HCT116 (cell line): ENCODE data around the gene RNF121. TPM values are rescaled to one million over a fixed set of nuclear protein-coding genes. Genes with fewer than 3 reads are reported as not detected.

Experiments used
- ATAC-seq: fragments of 200-7000 bp; cut with Tn5 transposase; 2 replicates; pipeline ENCODE4 v1.9.1; 2020; ENCODE audit warnings: mild to moderate bottlenecking, moderate library complexity
- BruUV-seq: library from RNA; stranded (reverse); fragments of 400-500 nt; replicated peaks from 2 replicates; lab custom pipeline; 2021; lab: Mats Ljungman, UMichigan
- CTCF ChIA-PET: fragments of 300-600 bp; sonication (Branson Sonifier 250); formaldehyde crosslinking; loops from one replicate; lab custom pipeline; 2021; ENCODE audit warnings: antibody characterized with exemption; lab: Charles Lee
- POLR2A ChIA-PET: fragments of 300-600, 350-600 bp; sonication (Branson Sonifier 250); formaldehyde crosslinking; loops from one replicate; lab custom pipeline; 2021; ENCODE audit warnings: antibody characterized with exemption; lab: Charles Lee
- RAD21 ChIA-PET, 2 experiments: fragments of 300-600 bp; sonication (Branson Sonifier 250); formaldehyde crosslinking; loops; one replicate each; lab custom pipeline; 2023; ENCODE audit warnings: low total read pairs in 2 of 2; ENCODE audit not compliant: uncharacterized antibody in 2 of 2, unreplicated experiment in 2 of 2, low non-redundant PET in 1 of 2; lab: Charles Lee
- DNase-seq: peaks from one replicate; pipeline ENCODE4 v3.0.0-alpha.2; 2010; ENCODE audit warnings: low read depth, low spot score
- H2AFZ ChIP-seq: fragments of 200-600 bp; shearing (Covaris generic), sonication (generic); 2 replicates; pipeline ENCODE4 v1.6.1; 2017; ENCODE audit warnings: low read depth, mixed run types, mixed read lengths, antibody characterized with exemption, low read length; ENCODE audit not compliant: poor library complexity, severe bottlenecking
- H3K27ac ChIP-seq: 2 replicates; pipeline ENCODE4 v1.5.1; 2012; ENCODE audit warnings: low read depth, low read length
- H3K27me3 ChIP-seq: fragments of 200-600 bp; sonication (generic); 2 replicates; pipeline ENCODE4 v1.6.1; 2016; ENCODE audit warnings: mixed run types, low read length, mixed read lengths; ENCODE audit not compliant: insufficient read depth
- H3K36me3 ChIP-seq, 2 experiments: fragments of 200-500 bp in 1 of 2; fragments of 200-600 bp in 1 of 2; sonication (Bioruptor generic) in 1 of 2; sonication (generic) in 1 of 2; 2 replicates each; pipeline versions ENCODE4 v1.5.1 to v1.6.1; 2014 to 2016; ENCODE audit warnings: low read length in 2 of 2, inconsistent platforms in 1 of 2, mixed read lengths in 1 of 2, mixed run types in 1 of 2; ENCODE audit not compliant: insufficient read depth in 2 of 2, control insufficient read depth in 1 of 2
- H3K4me1 ChIP-seq, 2 experiments: fragments of 200-600 bp in 1 of 2; sonication (generic) in 1 of 2; 2 replicates each; pipeline versions ENCODE4 v1.5.1 to v1.6.1; 2012 to 2017; ENCODE audit warnings: low read length in 2 of 2, inconsistent platforms in 1 of 2, mild to moderate bottlenecking in 1 of 2, mixed read lengths in 1 of 2, mixed run types in 1 of 2, moderate library complexity in 1 of 2; ENCODE audit not compliant: insufficient read depth in 2 of 2, control insufficient read depth in 1 of 2
- H3K4me2 ChIP-seq: fragments of 200-600 bp; sonication (generic); 2 replicates; pipeline ENCODE4 v1.6.1; 2017; ENCODE audit warnings: mixed run types, low read length, mixed read lengths
- H3K4me3 ChIP-seq, 2 experiments: fragments of 200-600 bp in 1 of 2; sonication (generic) in 1 of 2; replicated peaks in 1 of 2; 2 replicates each; pipeline ENCODE4 v1.5.1; 2011 to 2016; ENCODE audit warnings: low read length in 2 of 2, control low read depth in 1 of 2, low read depth in 1 of 2, mild to moderate bottlenecking in 1 of 2, mixed read lengths in 1 of 2, mixed run types in 1 of 2
- H3K79me2 ChIP-seq: fragments of 200-600 bp; sonication (generic); 2 replicates; pipeline ENCODE4 v1.6.1; 2017; ENCODE audit warnings: mild to moderate bottlenecking, mixed run types, low read length, moderate library complexity, mixed read lengths; ENCODE audit not compliant: insufficient read depth
- H3K9ac ChIP-seq: fragments of 200-600 bp; sonication (generic); 2 replicates; pipeline ENCODE4 v1.6.1; 2016; ENCODE audit warnings: low read length, mixed read lengths
- H3K9me2 ChIP-seq: fragments of 200-600 bp; sonication (generic), shearing (Covaris generic); 2 replicates; pipeline ENCODE4 v1.6.1; 2017; ENCODE audit warnings: mixed run types, mild to moderate bottlenecking, moderate library complexity; ENCODE audit not compliant: insufficient read depth
- H3K9me3 ChIP-seq, 2 experiments: fragments of 200-500 bp in 1 of 2; fragments of 200-600 bp in 1 of 2; sonication (Bioruptor generic) in 1 of 2; sonication (generic) in 1 of 2; 2 replicates each; pipeline ENCODE4 v1.6.1; 2014 to 2017; ENCODE audit warnings: low read length in 2 of 2, mixed read lengths in 2 of 2, inconsistent platforms in 1 of 2, low read depth in 1 of 2, mild to moderate bottlenecking in 1 of 2, mixed run types in 1 of 2, moderate library complexity in 1 of 2; ENCODE audit not compliant: control insufficient read depth in 1 of 2, insufficient read depth in 1 of 2
- H4K20me1 ChIP-seq: fragments of 200-600 bp; sonication (generic), shearing (Covaris generic); 2 replicates; pipeline ENCODE4 v1.6.1; 2017; ENCODE audit warnings: mixed run types, mild to moderate bottlenecking, moderate library complexity; ENCODE audit not compliant: insufficient read depth
- CBX3 ChIP-seq: IDR thresholded peaks from 2 replicates; pipeline ENCODE4 v1.6.1; 2012; ENCODE audit warnings: low read depth
- EZH2 ChIP-seq: fragments of 200-600 bp; sonication (generic); IDR thresholded peaks from 2 replicates; pipeline ENCODE4 v1.6.1; 2017; ENCODE audit warnings: antibody characterized with exemption, mixed run types
- EZH2phosphoT487 ChIP-seq: fragments of 200-600 bp; IDR thresholded peaks from 2 replicates; pipeline ENCODE4 v1.6.1; 2018; ENCODE audit warnings: antibody characterized with exemption, borderline replicate concordance
- FOSL1 ChIP-seq: IDR thresholded peaks from 2 replicates; pipeline ENCODE4 v1.6.1; 2012; ENCODE audit warnings: low read depth
- JUND ChIP-seq: IDR thresholded peaks from 2 replicates; pipeline ENCODE4 v1.6.1; 2012
- POLR2A ChIP-seq: IDR thresholded peaks from 2 replicates; pipeline ENCODE4 v1.7.0; 2011; ENCODE audit warnings: borderline replicate concordance; ENCODE audit not compliant: insufficient read depth, insufficient read length; ENCODE audit errors: extremely low read depth
- POLR2AphosphoS5 ChIP-seq: IDR thresholded peaks from 2 replicates; pipeline ENCODE4 v1.6.1; 2011; ENCODE audit warnings: mild to moderate bottlenecking, low read depth, low read length, moderate library complexity
- RAD21 ChIP-seq: IDR thresholded peaks from 2 replicates; pipeline ENCODE4 v1.6.1; 2012; ENCODE audit warnings: low read depth, mild to moderate bottlenecking
- SIN3A ChIP-seq: IDR thresholded peaks from 2 replicates; pipeline ENCODE4 v1.6.1; 2012; ENCODE audit warnings: low read depth
- SP1 ChIP-seq: IDR thresholded peaks from 2 replicates; pipeline ENCODE4 v1.6.1; 2012; ENCODE audit warnings: low read depth
- TCF7L2 ChIP-seq: IDR thresholded peaks from 2 replicates; pipeline ENCODE4 v1.7.0; 2011; ENCODE audit warnings: borderline replicate concordance, inconsistent platforms; ENCODE audit not compliant: insufficient read depth, insufficient read length; ENCODE audit errors: extremely low read depth
- YY1 ChIP-seq: IDR thresholded peaks from 2 replicates; pipeline ENCODE4 v1.6.1; 2011; ENCODE audit warnings: low read length, low read depth, moderate library complexity, mild to moderate bottlenecking; ENCODE audit not compliant: insufficient replicate concordance; ENCODE audit errors: extremely low read depth
- ZFX ChIP-seq: fragments of 450-650 bp; IDR thresholded peaks from 2 replicates; pipeline ENCODE4 v1.6.1; 2017
- intact Hi-C: fragments of 100-400 bp; cut with micrococcal nuclease; formaldehyde crosslinking; loops from 2 replicates; pipeline ENCODE4 v1.10.0; 2022
- total RNA-seq: library from RNA; stranded (reverse); gene quantifications from one replicate; pipeline ENCODE4 v1.2.1, GENCODE V29; 2021; ENCODE audit not compliant: unreplicated experiment
- TF ChIP-seq, protein P1 (sequence below): IDR thresholded peaks from 2 replicates; pipeline ENCODE4 v1.6.1; 2012
- TF ChIP-seq, protein P2 (sequence below), 3 experiments: fragments of 200-600 bp in 1 of 3; sonication (generic) in 1 of 3; IDR thresholded peaks in 2 of 3; conservative IDR thresholded peaks in 1 of 3; 2 replicates each; pipeline ENCODE4 v1.5.1; 2012 to 2017; ENCODE audit warnings: low read depth in 2 of 3, low read length in 2 of 3, antibody characterized with exemption in 1 of 3, borderline replicate concordance in 1 of 3, control low read depth in 1 of 3, mild to moderate bottlenecking in 1 of 3, mixed read lengths in 1 of 3, mixed run types in 1 of 3, moderate library complexity in 1 of 3; ENCODE audit not compliant: insufficient read depth in 1 of 3
- TF ChIP-seq, protein P3 (sequence below): IDR thresholded peaks from 2 replicates; pipeline ENCODE4 v1.6.1; 2012
- TF ChIP-seq, protein P4 (sequence below): IDR thresholded peaks from 2 replicates; pipeline ENCODE4 v1.6.1; 2011; ENCODE audit warnings: mild to moderate bottlenecking, low read length, moderate library complexity; ENCODE audit not compliant: insufficient replicate concordance; ENCODE audit errors: extremely low read depth

The RNF121 gene
- total RNA-seq, 1 experiment from 2014 or later: 24.5 TPM

DNA sequence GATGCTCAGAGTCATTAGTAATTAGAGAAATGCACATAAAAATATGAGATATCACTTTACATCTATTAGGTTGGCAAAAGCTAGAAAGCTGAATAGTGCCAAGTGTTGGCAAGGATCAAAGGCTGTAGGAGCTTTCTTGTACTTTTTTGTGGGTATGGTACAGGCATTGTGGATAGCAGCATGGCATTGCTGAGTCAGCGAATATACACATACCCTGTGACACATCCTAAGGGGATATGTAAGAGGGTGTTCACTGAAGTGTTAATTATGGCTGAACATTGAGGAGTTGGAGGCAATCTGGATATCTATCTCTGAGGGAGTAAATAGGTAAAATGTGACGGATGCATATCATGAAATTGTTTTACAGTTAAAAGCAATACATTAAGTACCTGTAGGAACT lies 42.8 kb downstream of the RNF121 start:
- Histone ChIP-seq H3K9ac (no peak overlapping the region), H4K20me1 (no peaks in the 10 kb centered on the region), H3K36me3 (peaks cover 3% of the 10 kb centered on the region in 2 experiments; a peak in 2 of 4 replicates), H3K4me3 (no peak overlapping the region), H3K4me2 (no peak overlapping the region), H3K27ac (no peak overlapping the region), H2AFZ (no peak overlapping the region), H3K9me2 (no peaks in the 10 kb centered on the region), H3K27me3 (no peaks in the 10 kb centered on the region), H3K79me2 (0 out of 2 replicates have a peak, but pooled peaks cover 4% of the 10 kb centered on the region), H3K9me3 (no peaks in the 10 kb centered on the region), H3K4me1 (no peaks in the 10 kb centered on the region)
- TF ChIP-seq, protein P1, sequence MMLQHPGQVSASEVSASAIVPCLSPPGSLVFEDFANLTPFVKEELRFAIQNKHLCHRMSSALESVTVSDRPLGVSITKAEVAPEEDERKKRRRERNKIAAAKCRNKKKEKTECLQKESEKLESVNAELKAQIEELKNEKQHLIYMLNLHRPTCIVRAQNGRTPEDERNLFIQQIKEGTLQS: no peak
- TF ChIP-seq CBX3: no peak
- TF ChIP-seq, protein P2, sequence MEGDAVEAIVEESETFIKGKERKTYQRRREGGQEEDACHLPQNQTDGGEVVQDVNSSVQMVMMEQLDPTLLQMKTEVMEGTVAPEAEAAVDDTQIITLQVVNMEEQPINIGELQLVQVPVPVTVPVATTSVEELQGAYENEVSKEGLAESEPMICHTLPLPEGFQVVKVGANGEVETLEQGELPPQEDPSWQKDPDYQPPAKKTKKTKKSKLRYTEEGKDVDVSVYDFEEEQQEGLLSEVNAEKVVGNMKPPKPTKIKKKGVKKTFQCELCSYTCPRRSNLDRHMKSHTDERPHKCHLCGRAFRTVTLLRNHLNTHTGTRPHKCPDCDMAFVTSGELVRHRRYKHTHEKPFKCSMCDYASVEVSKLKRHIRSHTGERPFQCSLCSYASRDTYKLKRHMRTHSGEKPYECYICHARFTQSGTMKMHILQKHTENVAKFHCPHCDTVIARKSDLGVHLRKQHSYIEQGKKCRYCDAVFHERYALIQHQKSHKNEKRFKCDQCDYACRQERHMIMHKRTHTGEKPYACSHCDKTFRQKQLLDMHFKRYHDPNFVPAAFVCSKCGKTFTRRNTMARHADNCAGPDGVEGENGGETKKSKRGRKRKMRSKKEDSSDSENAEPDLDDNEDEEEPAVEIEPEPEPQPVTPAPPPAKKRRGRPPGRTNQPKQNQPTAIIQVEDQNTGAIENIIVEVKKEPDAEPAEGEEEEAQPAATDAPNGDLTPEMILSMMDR (IDR thresholded peaks at IDR 0.05 in 2 of 3, conservative IDR thresholded peaks at IDR 0.05 in 1 of 3; ENCODE audit: borderline replicate concordance in 1 of 3, insufficient read depth in 1 of 3, low read depth in 2 of 3, low read length in 2 of 3): no peak
- no peak for TF ChIP-seq SP1
- TF ChIP-seq SIN3A: no peak
- TF ChIP-seq POLR2AphosphoS5: no peak
- TF ChIP-seq EZH2phosphoT487: no peak
- TF ChIP-seq EZH2: no peak
- no peak for TF ChIP-seq ZFX
- no peak for TF ChIP-seq FOSL1
- TF ChIP-seq, protein P3, sequence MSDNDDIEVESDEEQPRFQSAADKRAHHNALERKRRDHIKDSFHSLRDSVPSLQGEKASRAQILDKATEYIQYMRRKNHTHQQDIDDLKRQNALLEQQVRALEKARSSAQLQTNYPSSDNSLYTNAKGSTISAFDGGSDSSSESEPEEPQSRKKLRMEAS: no peak
- no peak for TF ChIP-seq JUND
- TF ChIP-seq, protein P4, sequence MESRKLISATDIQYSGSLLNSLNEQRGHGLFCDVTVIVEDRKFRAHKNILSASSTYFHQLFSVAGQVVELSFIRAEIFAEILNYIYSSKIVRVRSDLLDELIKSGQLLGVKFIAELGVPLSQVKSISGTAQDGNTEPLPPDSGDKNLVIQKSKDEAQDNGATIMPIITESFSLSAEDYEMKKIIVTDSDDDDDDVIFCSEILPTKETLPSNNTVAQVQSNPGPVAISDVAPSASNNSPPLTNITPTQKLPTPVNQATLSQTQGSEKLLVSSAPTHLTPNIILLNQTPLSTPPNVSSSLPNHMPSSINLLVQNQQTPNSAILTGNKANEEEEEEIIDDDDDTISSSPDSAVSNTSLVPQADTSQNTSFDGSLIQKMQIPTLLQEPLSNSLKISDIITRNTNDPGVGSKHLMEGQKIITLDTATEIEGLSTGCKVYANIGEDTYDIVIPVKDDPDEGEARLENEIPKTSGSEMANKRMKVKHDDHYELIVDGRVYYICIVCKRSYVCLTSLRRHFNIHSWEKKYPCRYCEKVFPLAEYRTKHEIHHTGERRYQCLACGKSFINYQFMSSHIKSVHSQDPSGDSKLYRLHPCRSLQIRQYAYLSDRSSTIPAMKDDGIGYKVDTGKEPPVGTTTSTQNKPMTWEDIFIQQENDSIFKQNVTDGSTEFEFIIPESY: no peak
- no peak for TF ChIP-seq RAD21
- TF ChIP-seq POLR2A: no peak
- TF ChIP-seq TCF7L2: no peak
- no peak for TF ChIP-seq YY1
- DNase-seq: no peak
- BruUV-seq: no TSS peak
- CTCF ChIA-PET: no interaction called here
- no peak for ATAC-seq
- intact Hi-C loops: no loop called here
- POLR2A ChIA-PET: no interaction called here
- RAD21 ChIA-PET: no interaction called here
